AG04450 (cell line): ENCODE measurements around the gene NAB2. TPM values are rescaled to one million over a fixed set of nuclear protein-coding genes. Genes with fewer than 3 reads are reported as not detected.

Source experiments
- CTCF ChIA-PET: fragments of 300-600, 350-600 bp; formaldehyde crosslinking; extraction: SDS; loops from one replicate; lab custom pipeline; 2022; ENCODE audit warnings: antibody characterized with exemption, inconsistent platforms; lab: Charles Lee
- POLR2A ChIA-PET: fragments of 350-600 bp; formaldehyde crosslinking; extraction: SDS; loops from one replicate; lab custom pipeline; 2021; ENCODE audit warnings: antibody characterized with exemption, inconsistent platforms; lab: Yijun Ruan, JAX
- DNase-seq: peaks from one replicate; pipeline ENCODE4 v3.0.0-alpha.2; 2011; ENCODE audit warnings: low read depth, low spot score
- H3K27ac ChIP-seq: one replicate; pipeline ENCODE4 v1.5.1; 2012; ENCODE audit warnings: low read depth, low read length, control low read depth
- H3K27me3 ChIP-seq: one replicate; pipeline ENCODE4 v1.6.0; 2012; ENCODE audit warnings: low read length; ENCODE audit not compliant: control insufficient read depth, insufficient read depth
- H3K4me3 ChIP-seq: 2 replicates; pipeline ENCODE4 v1.5.1; 2011; ENCODE audit warnings: mild to moderate bottlenecking, low read depth, low read length, control low read depth
- H3K9me3 ChIP-seq: 2 replicates; pipeline ENCODE4 v1.5.1; 2012; ENCODE audit warnings: low read length; ENCODE audit not compliant: control insufficient read depth, insufficient read depth
- polyA plus RNA-seq: library from polyadenylated mRNA; depleted of rRNA; stranded (reverse); fragments of >200 nt; gene quantifications from 2 replicates; pipeline ENCODE4 v1.2.3, GENCODE V29; 2011
- TF ChIP-seq, protein P1 (sequence below): IDR thresholded peaks from 2 replicates; pipeline ENCODE4 v1.5.1; 2011; ENCODE audit warnings: low read depth, low read length, control low read depth, inconsistent platforms

Gene NAB2
- polyA plus RNA-seq, 1 experiment, result 46.4 TPM

GRCh38 chr12:57128519-57129247 is 39.8 kb downstream of the NAB2 start:
- Histone ChIP-seq H3K4me3 (peak overlapping the region; percentile 84), H3K27ac (peak overlapping the region; percentile 65), H3K27me3 (no peaks in the 10 kb centered on the region), H3K9me3 (peaks cover 3% of the 10 kb centered on the region; the same call in 1 of the 2 replicates)
- ChIA-PET CTCF (interaction anchor here (0.6 to 1.5 kb wide), 6 partner anchors 8 to 59 kb away, joined by 3 to 10 read pairs (median 4); no protein-coding TSS in a partner anchor), POLR2A (interaction anchor here (0.6 to 2.2 kb wide), 13 partner anchors 10 to 70 kb away, joined by 3 to 17 read pairs (median 4); partner anchors contain the start of genes NAB2 and STAT6)
- DNase-seq, result no peak
- TF ChIP-seq, protein P1, sequence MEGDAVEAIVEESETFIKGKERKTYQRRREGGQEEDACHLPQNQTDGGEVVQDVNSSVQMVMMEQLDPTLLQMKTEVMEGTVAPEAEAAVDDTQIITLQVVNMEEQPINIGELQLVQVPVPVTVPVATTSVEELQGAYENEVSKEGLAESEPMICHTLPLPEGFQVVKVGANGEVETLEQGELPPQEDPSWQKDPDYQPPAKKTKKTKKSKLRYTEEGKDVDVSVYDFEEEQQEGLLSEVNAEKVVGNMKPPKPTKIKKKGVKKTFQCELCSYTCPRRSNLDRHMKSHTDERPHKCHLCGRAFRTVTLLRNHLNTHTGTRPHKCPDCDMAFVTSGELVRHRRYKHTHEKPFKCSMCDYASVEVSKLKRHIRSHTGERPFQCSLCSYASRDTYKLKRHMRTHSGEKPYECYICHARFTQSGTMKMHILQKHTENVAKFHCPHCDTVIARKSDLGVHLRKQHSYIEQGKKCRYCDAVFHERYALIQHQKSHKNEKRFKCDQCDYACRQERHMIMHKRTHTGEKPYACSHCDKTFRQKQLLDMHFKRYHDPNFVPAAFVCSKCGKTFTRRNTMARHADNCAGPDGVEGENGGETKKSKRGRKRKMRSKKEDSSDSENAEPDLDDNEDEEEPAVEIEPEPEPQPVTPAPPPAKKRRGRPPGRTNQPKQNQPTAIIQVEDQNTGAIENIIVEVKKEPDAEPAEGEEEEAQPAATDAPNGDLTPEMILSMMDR, result no peak

DNA sequence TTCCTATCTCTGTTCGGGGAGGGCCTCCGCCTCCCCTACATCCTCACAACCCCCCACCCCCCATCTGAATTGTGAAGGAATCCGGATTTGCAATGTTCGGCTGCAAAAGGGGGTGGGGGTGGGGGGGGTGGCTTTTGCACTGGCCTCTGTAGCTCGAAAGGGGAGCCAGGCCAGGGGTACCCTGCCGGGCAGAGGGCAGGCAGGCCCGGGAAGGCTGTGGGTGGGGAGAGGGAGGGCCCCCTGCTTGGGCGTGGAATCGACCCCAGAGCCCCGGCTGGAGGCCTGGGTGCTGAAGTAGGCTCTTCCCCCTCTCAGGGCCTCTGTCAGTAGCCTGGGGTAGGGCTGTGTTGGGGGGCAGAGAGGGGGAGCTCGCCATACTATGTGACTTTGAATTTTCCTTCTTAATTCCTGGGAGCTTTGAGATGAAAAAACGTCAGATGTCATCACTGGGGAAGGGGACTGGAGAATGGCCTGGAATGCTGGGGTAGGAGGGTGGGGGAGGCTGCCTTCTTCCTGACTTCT is 40.5 kb downstream of the NAB2 start:
- TF ChIP-seq, protein P1, result no peak
- peak overlapping the region; percentile 84 for H3K4me3 ChIP-seq
- POLR2A ChIA-PET, result interaction anchor here (0.8 to 1.4 kb wide), 2 partner anchors 9 to 50 kb away, joined by 3 read pairs; no protein-coding TSS in a partner anchor
- H3K27me3 ChIP-seq, result no peaks in the 10 kb centered on the region
- H3K27ac ChIP-seq, result peak overlapping the region; percentile 52
- H3K9me3 ChIP-seq, result peaks cover 3% of the 10 kb centered on the region; the same call in 1 of the 2 replicates
- no peak for DNase-seq
- CTCF ChIA-PET, result interaction anchor here (0.7 to 0.9 kb wide), 2 partner anchors 11 to 36 kb away, joined by 3 read pairs; no protein-coding TSS in a partner anchor

- ChIA-PET CTCF (interaction anchor here (0.7 to 1.9 kb wide), 3 partner anchors 12 to 61 kb away, joined by 3 to 4 read pairs (median 3); no protein-coding TSS in a partner anchor), POLR2A (interaction anchor here (1.4 kb wide), 1 partner anchor 8 kb away, joined by 3 read pairs; no protein-coding TSS in a partner anchor)
- peaks cover 3% of the 10 kb centered on the region; the same call in 1 of the 2 replicates for H3K9me3 ChIP-seq
- DNase-seq, result no peak
- TF ChIP-seq, protein P1, result no peak
- H3K27ac ChIP-seq, result peak overlapping the region; percentile 52
- peak overlapping the region; percentile 84 for H3K4me3 ChIP-seq
- H3K27me3 ChIP-seq, result no peaks in the 10 kb centered on the region
Observed at GRCh38 chr12:57129889-57130288, 41.0 kb downstream of the NAB2 start.

GRCh38 chr12:57130941-57131340 is 42.0 kb downstream of the NAB2 start:
- ChIA-PET CTCF (interaction anchor here (1.3 to 1.9 kb wide), 2 partner anchors 45 to 62 kb away, joined by 4 to 5 read pairs; no protein-coding TSS in a partner anchor), POLR2A (no interaction called here)
- Histone ChIP-seq H3K4me3 (peak overlapping the region; percentile 84), H3K27me3 (no peaks in the 10 kb centered on the region), H3K9me3 (peaks cover 3% of the 10 kb centered on the region; the same call in 1 of the 2 replicates), H3K27ac (peak overlapping the region; percentile 21)
- TF ChIP-seq, protein P1, result no peak
- no peak for DNase-seq
